Mesendoderm (in vitro differentiated cells): ENCODE data around the gene IGLON5.

Source experiments
- DNase-seq: peaks from one replicate; pipeline ENCODE4 v3.0.0; 2013
- H2AK5ac ChIP-seq: 2 replicates; pipeline ENCODE4 v1.6.1; 2013; ENCODE audit warnings: low read length, inconsistent platforms
- H2BK120ac ChIP-seq: 2 replicates; pipeline ENCODE4 v1.6.1; 2013; ENCODE audit warnings: low read depth, mild to moderate bottlenecking, low read length, moderate library complexity, mixed read lengths
- H2BK15ac ChIP-seq: replicated peaks from 2 replicates; pipeline ENCODE4 v1.6.1; 2013; ENCODE audit warnings: low read depth, mild to moderate bottlenecking, moderate library complexity
- H2BK5ac ChIP-seq: 2 replicates; pipeline ENCODE4 v1.6.1; 2013; ENCODE audit warnings: low read length, inconsistent platforms
- H3K18ac ChIP-seq: 2 replicates; pipeline ENCODE4 v1.6.1; 2013; ENCODE audit warnings: mild to moderate bottlenecking, low read length, mixed read lengths
- H3K23ac ChIP-seq: one replicate; pipeline ENCODE4 v1.6.1; 2013; ENCODE audit warnings: low read length
- H3K27ac ChIP-seq: 2 replicates; pipeline ENCODE4 v1.5.1; 2013; ENCODE audit warnings: low read depth, mild to moderate bottlenecking, inconsistent platforms, low read length, moderate library complexity
- H3K27me3 ChIP-seq: 2 replicates; pipeline ENCODE4 v1.6.1; 2013; ENCODE audit warnings: low read length, control low read depth, mild to moderate bottlenecking, inconsistent platforms; ENCODE audit not compliant: insufficient read depth, poor library complexity
- H3K36me3 ChIP-seq: 2 replicates; pipeline ENCODE4 v1.6.1; 2013; ENCODE audit warnings: low read length, inconsistent platforms; ENCODE audit not compliant: control insufficient read depth, insufficient read depth
- H3K4ac ChIP-seq: one replicate; pipeline ENCODE4 v1.6.1; 2013; ENCODE audit warnings: low read depth, mild to moderate bottlenecking, low read length, moderate library complexity
- H3K4me1 ChIP-seq: 2 replicates; pipeline ENCODE4 v1.6.1; 2013; ENCODE audit warnings: low read depth, low read length, inconsistent platforms; ENCODE audit not compliant: control insufficient read depth
- H3K4me2 ChIP-seq: 2 replicates; pipeline ENCODE4 v1.6.1; 2013; ENCODE audit warnings: low read length
- H3K4me3 ChIP-seq: 2 replicates; pipeline ENCODE4 v1.5.1; 2013; ENCODE audit warnings: mild to moderate bottlenecking, low read length
- H3K56ac ChIP-seq: one replicate; pipeline ENCODE4 v1.6.1; 2013; ENCODE audit warnings: low read length
- H3K79me1 ChIP-seq: 2 replicates; pipeline ENCODE4 v1.6.1; 2013; ENCODE audit warnings: low read length, inconsistent platforms
- H3K79me2 ChIP-seq: 2 replicates; pipeline ENCODE4 v1.6.1; 2013; ENCODE audit warnings: mild to moderate bottlenecking, low read length; ENCODE audit not compliant: control insufficient read depth, insufficient read depth
- H3K9ac ChIP-seq: 2 replicates; pipeline ENCODE4 v1.6.1; 2013; ENCODE audit warnings: low read length, inconsistent platforms
- H4K5ac ChIP-seq: one replicate; pipeline ENCODE4 v1.6.1; 2013; ENCODE audit warnings: low read length
- H4K8ac ChIP-seq: one replicate; pipeline ENCODE4 v1.6.1; 2013; ENCODE audit warnings: low read depth, mild to moderate bottlenecking, control low read depth, low read length, moderate library complexity
- WGBS: extraction: QIAGEN DNeasy Blood & Tissue Kit; methylation state at CpG from one replicate; pipeline ENCODE4 v1.1.7; 2013; ENCODE audit warnings: low lambda C conversion rate, missing lambda C conversion rate; ENCODE audit not compliant: insufficient coverage; ENCODE audit errors: extremely low coverage; 5-methylcytosine and 5-hydroxymethylcytosine counted together

The IGLON5 gene

GRCh38 chr19:51341976-51342580 is 30.6 kb downstream of the IGLON5 start, which contains the start of gene VSIG10L:
VSIG10L (minus strand) TSS chr19:51342139; CDS start chr19:51342124, 15 bp downstream.
- no peaks in the 10 kb centered on the region for H3K79me1 ChIP-seq
- H3K4me3 ChIP-seq, result no peak within 1 kb of the TSS
- no peak within 1 kb of the TSS for H2BK15ac ChIP-seq
- H3K79me2 ChIP-seq, result no peaks in the 10 kb centered on the region
- no peak within 1 kb of the TSS for H2BK120ac ChIP-seq
- DNase-seq, result peak; percentile 18
- no peak within 1 kb of the TSS for H2BK5ac ChIP-seq
- H3K18ac ChIP-seq, result no peak within 1 kb of the TSS
- no peak within 1 kb of the TSS for H3K4ac ChIP-seq
- H3K27ac ChIP-seq, result no peak within 1 kb of the TSS
- no peak within 1 kb of the TSS for H3K23ac ChIP-seq
- no peak within 1 kb of the TSS for H4K5ac ChIP-seq
- no CpG with 5 or more reads among the region's 3 CpGs for WGBS
- H2AK5ac ChIP-seq, result no peak within 1 kb of the TSS
- H3K4me2 ChIP-seq, result no peak within 1 kb of the TSS
- peak within 1 kb of the TSS; percentile 25 for H3K56ac ChIP-seq
- H4K8ac ChIP-seq, result no peak within 1 kb of the TSS
- no peaks in the 10 kb centered on the region for H3K36me3 ChIP-seq
- H3K27me3 ChIP-seq, result no peaks in the 10 kb centered on the region
- peaks cover 5% of the 10 kb centered on the region for H3K4me1 ChIP-seq
- H3K9ac ChIP-seq, result peak within 1 kb of the TSS; percentile 14

DNA sequence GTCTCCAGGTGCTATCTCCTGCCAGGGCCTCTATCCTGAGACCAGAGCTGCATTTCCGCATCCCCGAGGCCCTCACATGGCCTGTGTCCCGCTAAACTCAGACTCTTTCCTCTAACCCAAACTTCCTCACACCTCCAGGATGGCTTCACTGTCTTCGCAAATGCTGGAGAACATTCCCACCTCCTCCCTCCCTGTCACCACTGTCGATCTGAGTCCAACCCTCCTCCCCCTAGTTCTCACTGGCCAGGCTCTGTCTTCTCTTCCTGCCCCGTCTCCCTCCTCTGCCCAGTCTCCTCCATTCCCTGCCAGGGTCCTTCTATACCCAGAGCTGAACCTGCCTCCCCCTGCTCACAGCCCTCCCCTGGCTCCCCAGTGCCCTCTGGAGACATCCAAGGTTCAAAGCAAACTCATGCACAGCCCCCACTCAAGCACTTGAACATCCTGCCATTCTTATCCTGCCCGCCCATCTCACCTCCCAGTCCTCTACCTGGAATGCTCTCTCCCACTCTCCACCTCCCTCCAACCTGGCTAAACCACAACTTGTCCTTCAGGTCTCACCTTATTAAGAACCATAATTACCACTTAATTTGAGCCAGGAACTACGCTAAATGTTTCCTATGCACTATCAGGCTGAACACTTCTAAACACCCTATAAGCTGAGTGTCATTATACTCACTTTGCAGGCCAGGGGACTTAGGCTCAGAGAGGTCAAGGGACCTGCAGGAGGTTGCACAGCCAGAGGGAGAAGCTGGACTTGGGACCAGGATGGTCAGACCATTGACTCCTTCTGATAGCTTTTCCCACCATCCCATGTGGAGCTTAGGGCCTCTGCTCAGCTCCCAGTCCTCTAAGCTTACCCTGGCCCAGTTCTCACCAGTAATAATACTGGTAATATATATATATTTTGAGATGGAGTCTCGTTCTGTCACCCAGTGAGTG is 31.5 kb downstream of the IGLON5 start:
- peak overlapping the region; percentile 12 for H3K9ac ChIP-seq
- no peaks in the 10 kb centered on the region for H3K79me1 ChIP-seq
- no peak overlapping the region for H4K8ac ChIP-seq
- H3K27me3 ChIP-seq, result no peaks in the 10 kb centered on the region
- WGBS, result no CpG with 5 or more reads among the region's 9 CpGs
- H3K4me3 ChIP-seq, result no peak overlapping the region
- H3K56ac ChIP-seq, result peak overlapping the region; percentile 25
- H2BK15ac ChIP-seq, result no peak overlapping the region
- DNase-seq, result peak; percentile 62
- no peak overlapping the region for H3K4me2 ChIP-seq
- H3K18ac ChIP-seq, result no peak overlapping the region
- H3K23ac ChIP-seq, result no peak overlapping the region
- no peaks in the 10 kb centered on the region for H3K36me3 ChIP-seq
- no peak overlapping the region for H2BK5ac ChIP-seq
- no peaks in the 10 kb centered on the region for H3K79me2 ChIP-seq
- peaks cover 5% of the 10 kb centered on the region for H3K4me1 ChIP-seq
- H3K4ac ChIP-seq, result no peak overlapping the region
- no peak overlapping the region for H4K5ac ChIP-seq
- no peak overlapping the region for H2AK5ac ChIP-seq
- H3K27ac ChIP-seq, result no peak overlapping the region
- no peak overlapping the region for H2BK120ac ChIP-seq

DNA sequence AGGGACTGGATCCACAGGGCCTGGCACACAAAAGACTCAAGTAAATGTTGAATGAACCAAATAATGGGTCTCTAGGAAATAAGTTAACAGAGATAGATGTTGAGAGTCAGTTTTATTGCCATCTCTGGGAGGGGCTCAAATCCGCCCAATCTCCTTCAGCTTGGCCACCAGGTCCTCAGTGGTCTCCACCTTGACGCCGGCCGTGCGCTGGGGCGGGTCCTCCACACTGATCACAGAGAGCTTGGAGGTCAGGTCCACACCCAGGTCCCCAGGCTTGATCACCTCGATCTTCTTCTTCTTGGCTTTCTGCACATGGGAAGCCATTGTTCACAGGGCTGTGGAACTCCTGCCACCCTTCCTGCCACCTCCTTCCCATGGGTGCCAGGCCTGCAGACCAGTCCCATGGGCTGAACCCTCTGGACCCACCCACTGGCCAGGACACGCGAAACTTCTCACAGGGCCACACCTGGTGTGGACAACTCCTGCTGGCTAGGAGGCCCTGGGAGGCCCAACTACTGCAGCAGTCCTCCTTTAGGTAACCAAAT is 33.7 kb downstream of the IGLON5 start:
- no CpG with 5 or more reads among the region's 9 CpGs for WGBS
- Histone ChIP-seq H3K36me3 (no peaks in the 10 kb centered on the region), H4K5ac (no peak overlapping the region), H3K27ac (no peak overlapping the region), H4K8ac (no peak overlapping the region), H3K23ac (no peak overlapping the region), H3K4me3 (no peak overlapping the region), H2BK120ac (no peak overlapping the region), H3K4me2 (no peak overlapping the region), H3K4ac (no peak overlapping the region), H3K56ac (no peak overlapping the region), H2BK15ac (no peak overlapping the region), H3K79me2 (no peaks in the 10 kb centered on the region), H3K9ac (no peak overlapping the region), H3K79me1 (no peaks in the 10 kb centered on the region), H3K27me3 (no peaks in the 10 kb centered on the region), H3K18ac (no peak overlapping the region), H2BK5ac (no peak overlapping the region), H3K4me1 (peaks cover 5% of the 10 kb centered on the region), H2AK5ac (no peak overlapping the region)
- DNase-seq, result no peak

DNA sequence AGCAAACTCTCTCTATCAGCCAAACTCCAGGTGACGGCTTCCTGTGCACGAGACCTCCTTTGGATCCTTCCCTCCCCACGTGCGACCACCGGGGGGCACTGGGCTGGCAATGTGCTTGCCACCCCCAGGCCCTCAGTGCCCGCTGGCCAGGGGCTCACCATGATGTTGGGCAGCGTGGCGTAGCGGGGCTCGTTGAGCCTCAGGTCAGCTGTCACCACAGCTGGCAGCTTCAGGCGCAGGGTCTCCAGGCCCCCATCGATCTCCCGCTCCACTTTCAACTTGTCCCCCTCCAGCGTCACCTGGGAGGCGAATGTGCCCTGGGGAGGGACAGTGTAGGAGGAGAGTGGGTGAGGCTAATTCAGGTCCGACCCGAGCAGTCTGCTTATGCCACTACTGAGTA is 35.3 kb downstream of the IGLON5 start:
- H4K5ac ChIP-seq, result no peak overlapping the region
- no peak overlapping the region for H3K4me3 ChIP-seq
- no peaks in the 10 kb centered on the region for H3K36me3 ChIP-seq
- H3K4me1 ChIP-seq, result peaks cover 5% of the 10 kb centered on the region
- no peak overlapping the region for H3K4ac ChIP-seq
- no peak overlapping the region for H3K4me2 ChIP-seq
- no peak overlapping the region for H3K23ac ChIP-seq
- no peak overlapping the region for H2BK15ac ChIP-seq
- no peak overlapping the region for H2BK120ac ChIP-seq
- no peak overlapping the region for H3K56ac ChIP-seq
- H4K8ac ChIP-seq, result no peak overlapping the region
- no CpG with 5 or more reads among the region's 17 CpGs for WGBS
- no peaks in the 10 kb centered on the region for H3K79me2 ChIP-seq
- H3K27ac ChIP-seq, result no peak overlapping the region
- no peak overlapping the region for H2BK5ac ChIP-seq
- no peak overlapping the region for H2AK5ac ChIP-seq
- no peak overlapping the region for H3K9ac ChIP-seq
- DNase-seq, result no peak
- no peaks in the 10 kb centered on the region for H3K27me3 ChIP-seq
- no peaks in the 10 kb centered on the region for H3K79me1 ChIP-seq
- H3K18ac ChIP-seq, result no peak overlapping the region

GRCh38 chr19:51347209-51347928 is 35.9 kb downstream of the IGLON5 start:
- WGBS, result no CpG with 5 or more reads among the region's 10 CpGs
- Histone ChIP-seq H2BK15ac (no peak overlapping the region), H3K4me1 (peaks cover 4% of the 10 kb centered on the region), H3K79me1 (no peaks in the 10 kb centered on the region), H3K56ac (no peak overlapping the region), H3K4ac (no peak overlapping the region), H2BK5ac (no peak overlapping the region), H3K23ac (no peak overlapping the region), H3K4me3 (no peak overlapping the region), H2AK5ac (no peak overlapping the region), H2BK120ac (no peak overlapping the region), H3K36me3 (no peaks in the 10 kb centered on the region), H4K5ac (no peak overlapping the region), H3K4me2 (no peak overlapping the region), H3K18ac (no peak overlapping the region), H4K8ac (no peak overlapping the region), H3K79me2 (no peaks in the 10 kb centered on the region), H3K27ac (no peak overlapping the region), H3K27me3 (no peaks in the 10 kb centered on the region), H3K9ac (no peak overlapping the region)
- DNase-seq, result no peak
